Measurements from ENCODE around the gene TMEM120B.
"Not testable (repeated sequence)": the region's sequence is repeated elsewhere in the genome, so short reads cannot be mapped to it uniquely, and the experiment has no call there.

TMEM120B gene

DNA sequence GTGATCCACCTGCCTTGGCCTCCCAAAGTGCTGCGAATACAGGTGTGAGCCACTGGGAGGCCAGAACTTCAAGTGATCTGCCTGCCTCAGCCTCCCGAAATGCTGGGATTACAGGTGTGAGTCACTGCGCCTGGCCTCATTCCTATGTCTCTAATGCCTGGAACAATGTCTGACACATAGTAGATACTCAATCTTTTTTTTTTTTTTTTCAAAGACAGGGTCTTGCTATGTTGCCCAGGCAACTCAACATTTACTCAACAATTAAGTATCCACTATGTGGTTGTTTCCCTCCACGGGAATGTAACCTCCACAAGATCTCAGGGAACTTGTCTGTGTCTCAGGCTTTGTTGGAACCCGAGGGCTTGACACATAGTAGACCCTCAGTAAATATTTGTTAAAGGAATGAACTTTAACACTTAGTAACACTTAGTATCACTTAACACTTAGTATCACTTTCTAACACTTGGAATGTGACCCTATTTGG lies 3.0 kb upstream of the TMEM120B start:
- DNase-seq, result no peak

DNA sequence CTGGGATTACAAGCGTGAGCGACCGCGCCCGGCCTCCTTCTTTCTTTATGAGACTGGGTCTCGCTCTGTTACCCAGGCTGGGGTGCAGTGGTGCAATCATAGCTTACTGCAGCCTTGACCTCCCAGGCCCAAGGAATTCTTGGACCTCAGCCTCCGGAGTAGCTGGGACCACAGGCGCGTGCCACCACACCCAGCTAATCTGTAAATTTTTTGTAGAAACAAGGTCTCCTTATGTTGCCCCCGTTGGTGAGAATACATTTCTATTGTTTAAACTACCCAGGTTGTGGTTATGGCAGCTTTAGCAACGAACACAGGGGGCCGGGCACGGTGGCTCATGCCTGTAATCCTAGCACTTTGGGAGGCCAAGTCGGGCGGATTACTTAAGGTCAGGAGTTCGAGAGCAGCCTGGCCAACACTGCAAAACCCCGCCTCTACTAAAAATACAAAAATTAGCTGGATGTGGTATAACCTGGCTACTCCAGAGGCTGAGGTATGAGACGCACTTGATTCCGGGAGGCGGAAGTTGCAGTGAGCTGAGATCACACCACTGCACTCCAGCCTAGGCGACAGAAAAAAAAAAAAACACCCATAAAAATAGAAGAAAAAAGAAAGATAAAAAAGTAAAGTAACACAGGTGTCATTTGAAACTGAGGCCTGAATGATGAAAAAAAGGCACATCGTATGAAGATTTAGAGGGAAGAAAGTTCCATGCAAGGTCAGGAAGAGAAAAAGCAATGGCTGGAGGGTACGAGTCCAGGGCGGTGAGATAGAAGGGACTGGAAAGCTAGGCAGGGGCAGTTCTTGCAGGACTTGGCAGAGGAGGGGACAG lies 977 bp upstream of the TMEM120B start:
- no peak for DNase-seq

DNA sequence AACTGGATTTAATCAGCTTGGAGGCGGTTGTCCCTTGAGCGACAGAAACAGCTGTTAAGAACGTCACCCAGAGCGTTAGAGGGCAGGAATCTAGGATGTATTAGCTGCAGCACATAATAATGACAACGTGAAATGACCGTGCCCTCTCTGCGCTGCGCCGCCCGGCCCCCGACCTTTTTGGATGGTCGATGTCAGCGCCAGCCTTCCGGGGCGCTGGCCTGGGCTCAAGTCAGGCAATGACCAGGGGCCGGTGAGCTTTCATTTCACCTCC lies 427 bp upstream of the TMEM120B start:
- peak; percentile 51 for DNase-seq

DNA sequence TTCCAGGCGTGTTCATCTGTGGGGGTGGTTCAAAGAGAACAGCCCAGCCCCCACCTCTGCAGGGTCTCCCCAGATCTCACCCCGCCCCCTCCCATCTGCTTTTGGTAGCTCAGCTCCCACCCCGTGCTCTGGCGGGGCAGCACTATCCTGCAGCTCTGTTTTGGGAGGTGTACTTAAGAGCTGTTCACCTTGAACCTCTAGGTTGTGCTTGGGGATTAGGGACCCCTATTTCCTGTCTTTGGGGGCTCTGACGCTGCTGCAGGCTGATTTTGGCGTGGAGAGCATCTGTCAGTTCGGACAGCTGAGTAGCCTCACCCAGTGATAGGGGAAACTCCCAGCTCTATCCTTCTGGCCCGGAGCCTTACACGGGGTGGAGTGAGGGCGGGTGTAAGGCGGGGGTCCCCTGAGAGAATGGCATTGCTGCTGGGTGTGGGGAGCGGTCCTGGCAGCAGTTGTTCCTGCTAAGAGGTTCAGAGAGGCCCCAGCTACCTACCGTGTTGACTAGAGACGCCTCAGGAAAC lies 765 bp downstream of the TMEM120B start:
- peak; percentile 44 for DNase-seq

DNA sequence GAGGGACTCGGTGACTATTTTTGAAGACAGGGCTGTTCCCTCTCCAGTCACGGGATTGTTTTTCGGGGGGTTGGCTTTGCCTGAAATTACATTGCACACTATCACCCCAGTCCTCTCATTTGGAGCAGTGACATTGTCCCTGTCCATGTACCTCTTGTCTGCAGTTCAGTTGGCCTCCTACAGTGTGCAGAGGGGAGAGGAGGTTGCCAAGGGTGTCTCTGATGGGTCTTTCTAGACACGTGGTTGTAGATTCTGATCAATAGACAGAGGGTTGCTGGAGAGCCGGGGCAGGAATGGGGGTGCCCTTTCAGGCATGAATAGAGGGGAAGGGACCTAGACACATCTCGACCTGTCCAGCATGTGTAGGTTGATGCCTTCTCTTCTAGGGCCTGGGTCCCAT lies 1.2 kb downstream of the TMEM120B start:
- DNase-seq, result no peak

DNA sequence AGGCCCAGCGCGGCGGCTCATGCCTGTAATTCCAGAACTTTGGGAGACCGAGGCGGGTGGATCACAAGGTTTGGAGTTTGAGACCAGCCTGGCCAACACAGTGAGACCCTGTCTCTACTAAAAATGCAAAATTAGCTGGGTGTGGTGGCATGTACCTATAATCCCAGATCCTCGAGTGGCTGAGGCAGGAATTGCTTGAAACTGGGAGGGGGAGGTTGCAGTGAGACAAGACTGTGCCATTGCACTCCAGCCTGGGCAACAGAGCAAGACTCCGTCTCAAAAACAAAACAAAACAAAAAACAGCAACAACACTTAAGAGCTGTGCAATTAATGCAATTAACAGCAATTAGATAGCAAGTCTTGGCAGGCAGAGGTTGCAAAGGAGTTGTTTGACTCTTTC lies 2.5 kb downstream of the TMEM120B start:
- not testable (repeated sequence) for DNase-seq

DNA sequence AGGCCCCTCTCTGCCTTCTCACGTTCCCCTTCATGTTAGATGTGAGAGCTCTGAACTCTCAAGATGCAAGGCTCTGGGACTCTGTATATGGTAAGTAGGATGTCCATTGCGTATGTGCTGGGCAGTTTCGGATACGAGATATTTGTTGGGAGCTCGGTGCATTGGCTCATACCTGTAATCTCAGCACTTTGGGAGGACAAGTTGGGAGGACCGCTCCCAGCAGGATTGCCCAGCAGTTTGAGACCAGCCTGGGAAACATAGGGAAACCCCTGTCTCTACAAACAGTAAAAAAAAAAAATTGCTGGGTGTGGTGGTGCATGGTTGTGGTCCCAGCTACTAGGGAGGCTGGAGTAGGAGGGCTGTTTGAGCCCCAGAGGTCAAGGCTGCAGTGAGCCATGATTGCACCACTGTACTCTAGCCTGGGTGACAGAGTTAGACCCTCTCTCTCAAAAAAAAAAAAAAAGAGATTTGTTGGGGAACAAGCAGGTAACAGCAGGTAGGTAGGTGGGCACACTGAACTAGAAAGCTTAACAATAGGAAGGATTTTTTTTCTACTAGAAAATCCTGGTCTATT lies 3.4 kb downstream of the TMEM120B start:
- no peak for DNase-seq

DNA sequence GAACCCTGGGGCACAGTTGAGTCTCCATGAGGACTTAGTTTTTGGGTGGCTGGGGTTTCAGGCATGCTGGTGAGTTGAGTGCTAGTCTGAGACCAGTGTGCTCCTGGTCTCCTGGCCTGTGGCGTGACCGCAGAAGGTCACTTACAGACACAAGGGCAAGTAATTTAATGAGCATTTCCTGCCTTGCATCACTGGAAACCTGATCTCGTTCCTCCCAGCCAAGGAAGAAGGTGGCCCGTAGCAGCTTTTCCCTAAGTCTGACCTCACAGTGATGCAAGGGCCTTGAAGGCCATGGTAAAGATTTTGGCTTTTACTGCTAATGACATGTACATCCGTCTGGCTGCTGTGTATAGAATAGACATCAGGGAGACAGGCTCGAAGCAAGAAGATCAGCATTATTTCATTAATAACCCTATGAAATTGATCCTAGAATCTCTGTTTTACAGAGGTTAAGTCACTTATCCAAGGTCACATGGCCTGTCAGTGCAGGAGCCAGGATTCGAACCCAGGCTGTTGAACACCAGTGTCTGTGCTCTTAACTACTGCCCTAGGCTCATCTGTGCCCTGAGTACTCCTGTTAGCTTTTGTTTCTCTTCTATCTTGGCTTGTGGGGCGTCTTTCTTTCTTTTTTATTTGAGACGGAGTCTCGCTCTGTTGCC lies 4.6 kb downstream of the TMEM120B start:
- DNase-seq, result no peak

DNA sequence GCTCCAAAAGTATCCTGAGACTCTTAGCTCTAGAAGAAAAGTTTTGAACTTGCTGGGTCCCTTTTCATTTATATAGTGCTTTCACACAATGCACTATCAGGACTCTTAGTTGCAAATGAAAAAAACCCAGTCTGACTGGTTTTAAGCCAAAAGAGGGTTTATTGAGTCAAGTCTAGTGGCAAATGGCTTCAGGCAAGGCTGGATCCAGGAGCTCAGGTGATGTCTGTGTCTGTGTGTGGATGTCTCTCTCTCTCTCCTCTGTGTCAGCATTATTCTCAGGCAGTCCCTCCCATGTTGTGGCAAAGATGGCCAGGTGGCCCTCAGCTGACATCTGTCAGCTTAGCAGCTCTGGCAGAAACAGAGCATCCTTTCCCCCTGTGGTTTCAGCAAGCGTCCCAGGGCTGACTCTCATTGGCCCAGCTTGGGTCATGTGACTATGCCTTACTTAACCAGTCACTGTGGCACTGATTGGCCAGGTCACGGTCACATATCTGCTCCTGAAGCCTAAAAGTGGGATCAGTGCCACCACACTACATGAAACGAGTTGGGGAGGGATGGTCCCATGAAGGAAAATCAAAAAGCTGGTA lies 6.2 kb downstream of the TMEM120B start:
- DNase-seq, result peak; percentile 95

DNA sequence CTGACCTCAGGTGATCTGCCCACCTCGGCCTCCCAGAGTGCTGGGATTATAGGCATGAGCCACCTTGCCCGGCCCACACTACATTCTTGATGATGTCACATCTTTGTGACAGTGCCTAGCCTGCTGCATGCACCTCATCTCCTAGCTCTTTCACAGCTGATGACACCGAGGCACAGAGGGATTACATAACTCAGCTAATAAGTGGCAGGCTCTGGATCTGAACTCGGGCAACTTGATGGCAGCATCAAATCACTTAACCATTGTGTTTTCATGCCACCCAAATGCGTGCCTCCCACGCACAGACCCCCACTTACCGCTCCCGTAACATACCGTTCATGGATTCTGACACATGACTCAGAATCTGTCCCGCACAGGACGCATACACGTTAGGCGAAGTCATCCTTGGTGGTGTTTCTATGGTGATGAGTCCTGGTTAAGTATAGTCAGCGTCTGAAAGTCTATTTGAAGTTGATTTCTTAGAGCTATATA lies 7.4 kb downstream of the TMEM120B start:
- no peak for DNase-seq

DNA sequence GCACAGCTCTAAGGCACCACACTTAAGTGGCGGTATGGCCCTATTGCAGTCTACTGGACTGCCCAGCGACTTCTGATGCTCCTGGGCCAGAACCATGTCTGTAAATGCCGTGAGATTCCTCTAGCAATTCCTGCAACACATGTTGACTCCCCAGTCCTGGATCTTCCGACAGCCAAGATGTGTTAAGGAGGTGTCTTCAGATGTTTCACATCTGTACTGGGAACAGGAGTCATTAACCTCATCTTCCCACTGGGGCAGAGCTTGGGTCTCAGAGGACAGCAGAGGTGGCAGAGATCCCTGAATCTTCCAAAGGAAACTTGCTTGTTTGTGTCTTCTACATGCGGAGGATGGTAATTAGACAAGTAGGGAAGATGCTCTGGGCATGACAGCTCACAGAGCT lies 8.2 kb downstream of the TMEM120B start:
- DNase-seq, result no peak

DNA sequence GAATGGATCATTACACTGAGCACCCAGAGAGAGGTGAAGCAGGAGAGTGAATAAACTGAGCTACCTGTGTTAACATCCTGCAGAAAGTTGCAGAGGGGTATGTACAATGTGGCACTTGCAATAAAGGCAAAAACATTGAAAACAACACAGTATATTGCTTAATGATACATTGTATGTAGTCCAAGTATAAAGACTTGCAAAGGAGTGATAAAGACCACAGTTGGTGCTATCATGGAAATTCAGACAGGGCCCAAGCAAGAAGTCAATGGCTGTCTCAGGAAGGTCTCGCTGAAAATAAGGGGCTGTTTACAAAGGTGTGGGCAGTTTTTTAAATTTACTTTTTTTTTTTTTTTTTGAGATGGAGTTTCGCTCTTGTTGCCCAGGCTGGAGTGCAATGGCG lies 10.0 kb downstream of the TMEM120B start:
- DNase-seq, result no peak

DNA sequence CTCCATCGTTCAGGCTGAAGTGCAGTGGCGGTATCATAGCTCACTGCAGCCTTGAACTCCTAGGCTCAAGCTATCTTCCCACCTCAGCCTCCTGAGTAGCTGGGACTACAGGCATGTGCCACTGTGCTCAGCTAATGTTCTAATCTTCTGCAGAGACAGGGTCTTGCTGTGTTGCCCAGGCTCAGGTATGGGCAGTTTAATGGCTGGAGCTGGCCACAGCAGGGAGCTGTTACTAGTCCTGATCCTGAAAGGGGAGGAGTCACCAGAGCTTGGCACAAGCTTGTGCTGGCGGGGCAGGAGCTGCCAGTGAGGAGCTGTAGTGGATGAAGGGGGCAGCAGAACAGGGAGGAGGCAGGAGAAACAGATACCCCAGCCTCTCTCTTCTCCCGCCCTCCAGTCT lies 10.6 kb downstream of the TMEM120B start:
- DNase-seq, result no peak

DNA sequence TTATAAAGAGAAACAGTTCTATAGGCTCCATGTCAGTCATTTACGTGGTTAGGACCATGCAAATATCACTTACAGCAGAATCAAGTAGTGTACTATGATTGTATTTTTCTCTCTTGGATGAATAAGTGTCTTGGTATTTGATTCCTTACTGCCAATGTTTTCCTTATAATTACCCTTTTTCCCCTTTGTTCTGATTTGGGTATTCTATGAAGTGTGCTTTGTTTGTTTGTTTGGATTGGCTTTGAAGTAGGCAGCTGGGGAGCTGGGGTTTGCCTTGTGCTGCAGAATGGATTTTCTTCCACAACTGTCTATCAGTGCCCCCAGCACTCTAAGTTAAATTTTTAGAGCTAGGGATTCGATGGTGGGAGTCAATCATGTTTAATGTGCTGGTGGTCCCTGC lies 12.4 kb downstream of the TMEM120B start:
- DNase-seq, result no peak

DNA sequence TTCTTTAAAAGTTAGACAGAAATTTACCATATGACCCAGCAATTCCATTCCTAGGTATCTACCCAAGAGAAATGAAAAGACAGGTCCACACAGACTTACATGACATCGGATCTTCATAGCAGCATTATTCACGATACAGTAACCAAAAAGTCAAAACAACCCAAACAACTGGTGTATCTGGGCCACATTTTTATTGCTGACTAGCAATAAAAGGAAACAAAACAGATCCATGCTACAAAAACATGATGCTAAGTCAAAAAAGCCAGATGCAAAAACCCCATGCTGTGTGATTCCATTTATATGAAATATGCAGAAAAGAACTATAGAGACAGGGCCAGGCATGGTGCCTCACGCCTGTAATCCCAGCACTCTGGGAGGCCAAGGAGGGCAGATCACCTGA lies 12.9 kb downstream of the TMEM120B start:
- no peak for DNase-seq

DNA sequence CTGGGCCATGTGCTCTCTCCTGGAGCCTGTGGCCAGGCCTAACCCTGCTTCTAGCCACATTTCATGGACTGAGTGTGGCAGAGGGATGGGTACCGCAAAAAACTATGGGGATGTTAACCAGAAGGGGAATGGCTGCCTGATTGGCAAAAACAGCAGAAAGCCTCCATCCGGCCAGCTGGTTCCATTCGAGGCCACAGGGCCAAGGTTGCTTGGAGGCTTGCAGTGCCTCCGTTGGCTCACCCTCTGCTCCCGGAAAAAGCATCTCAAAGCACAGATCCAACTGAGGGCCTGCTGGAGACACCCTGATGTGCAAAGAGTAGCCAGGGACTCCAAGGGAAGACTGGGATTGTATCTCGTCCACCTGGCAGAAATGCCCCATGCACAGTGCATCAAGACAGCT lies 16.5 kb downstream of the TMEM120B start:
- DNase-seq, result no peak

DNA sequence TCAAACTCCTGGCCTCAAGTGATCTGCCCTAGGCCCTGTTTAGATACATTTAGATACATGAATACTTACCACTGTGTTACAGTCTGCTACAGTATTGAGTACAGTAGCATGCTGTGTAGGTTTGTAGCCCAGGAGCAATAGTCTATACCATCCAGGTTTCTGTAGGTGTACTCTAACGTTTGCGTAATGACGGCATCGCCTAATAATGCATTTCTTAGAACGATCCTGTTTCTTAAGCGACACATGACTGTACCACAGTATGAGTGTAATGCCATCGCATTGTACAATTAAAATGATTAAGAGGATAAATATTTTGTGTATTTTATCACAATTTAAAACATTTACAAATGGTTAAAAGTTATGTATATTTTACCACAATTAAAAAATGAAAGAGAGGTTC lies 18.9 kb downstream of the TMEM120B start:
- no peak for DNase-seq

DNA sequence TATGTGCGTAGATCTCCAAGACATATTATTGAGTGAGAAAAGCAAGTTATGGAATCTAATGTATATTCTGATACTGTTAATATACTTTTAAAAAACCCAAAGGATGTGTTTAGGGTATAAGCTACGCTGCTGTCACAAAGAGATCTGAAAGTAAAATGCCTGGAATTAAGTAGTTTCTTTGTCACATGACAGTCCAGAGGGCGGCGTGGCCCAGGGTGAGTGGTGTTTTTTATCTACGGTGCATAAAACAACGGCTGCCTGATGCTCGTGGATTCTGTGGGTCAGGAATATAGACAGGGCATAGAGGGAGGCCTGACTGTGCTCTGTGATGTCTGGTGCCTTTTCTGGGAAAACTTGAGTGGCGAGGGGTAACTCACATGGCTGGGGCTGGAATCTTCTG lies 21.3 kb downstream of the TMEM120B start:
- DNase-seq, result no peak

DNA sequence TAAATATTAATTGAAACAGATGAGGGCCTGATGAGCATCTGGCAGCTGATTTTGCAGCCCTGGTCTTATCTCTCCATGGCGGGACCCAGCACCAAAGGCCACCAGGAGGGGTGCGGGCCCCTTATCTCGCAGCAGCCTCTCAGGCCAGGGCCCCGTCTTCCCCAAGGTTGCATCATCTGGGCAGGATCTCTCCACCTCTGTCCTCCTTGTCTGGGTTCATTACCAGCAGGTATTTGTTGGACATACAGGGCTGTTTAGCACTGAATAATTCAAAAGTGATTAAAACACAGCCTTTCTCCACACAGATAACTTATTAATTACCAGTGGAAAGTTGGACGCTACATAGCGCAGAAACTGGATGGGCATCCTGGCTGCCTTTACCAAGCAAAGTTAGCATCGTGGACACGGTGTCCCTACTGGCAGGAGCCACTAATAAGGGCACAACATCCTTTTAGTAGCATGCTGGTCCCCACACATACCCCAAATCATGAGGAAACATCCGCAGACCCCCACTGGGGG lies 25.8 kb downstream of the TMEM120B start:
- no peak for DNase-seq

DNA sequence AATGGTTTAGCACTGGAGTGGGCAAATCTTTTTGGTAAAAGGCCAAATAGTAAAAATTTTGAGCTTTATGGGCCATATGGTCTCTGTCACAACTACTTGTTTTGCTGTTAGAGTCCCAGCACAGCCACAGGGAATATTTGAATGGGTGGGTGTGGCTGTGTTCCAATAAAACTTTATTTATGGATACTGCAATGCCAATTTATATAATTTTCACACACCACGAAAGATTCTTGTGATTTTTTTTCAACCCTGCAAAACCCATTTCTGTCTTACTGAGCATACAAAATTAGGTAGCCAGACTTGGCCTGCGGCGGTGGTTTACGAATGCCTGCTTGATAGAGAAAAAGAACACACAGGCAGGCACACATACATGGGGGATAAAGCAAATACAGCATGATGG lies 28.3 kb downstream of the TMEM120B start:
- DNase-seq, result peak; percentile 26

DNA sequence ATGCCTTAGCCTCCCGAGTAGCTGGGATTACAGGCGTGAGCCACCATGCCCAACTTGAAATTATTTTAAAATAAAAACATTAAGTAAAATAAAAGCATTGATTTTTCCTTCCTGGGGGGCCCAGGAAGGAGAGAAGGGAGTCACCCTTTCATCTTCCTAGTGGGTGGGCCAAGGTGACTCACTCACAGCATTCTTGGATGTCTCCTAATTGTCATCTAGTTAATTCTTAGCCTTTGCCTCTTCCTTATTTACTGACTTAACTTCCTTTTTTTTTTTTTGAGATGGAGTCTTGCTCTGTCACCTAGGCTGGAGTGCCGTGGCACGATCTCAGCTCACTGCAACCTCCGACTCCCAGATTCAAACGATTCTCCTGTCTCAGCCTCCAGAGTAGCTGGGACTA lies 29.2 kb downstream of the TMEM120B start:
- DNase-seq, result no peak

DNA sequence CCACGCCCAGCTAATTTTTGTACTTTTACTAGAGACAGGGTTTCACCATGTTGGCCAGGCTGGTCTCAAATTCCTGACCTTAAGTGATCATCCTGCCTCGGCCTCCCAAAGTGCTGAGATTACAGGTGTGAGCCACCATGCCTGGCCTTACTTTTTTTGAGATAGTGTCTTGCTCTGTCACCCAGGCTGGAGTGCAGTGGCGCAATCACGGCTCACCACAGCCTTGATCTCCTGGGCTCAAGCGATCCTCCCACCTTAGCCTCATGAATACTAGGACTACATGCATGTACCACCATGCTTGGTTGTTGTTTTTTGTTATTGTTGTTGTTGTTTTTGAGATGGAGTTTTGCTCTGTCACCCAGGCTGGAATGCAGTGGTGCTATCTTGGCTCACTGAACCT lies 33.0 kb downstream of the TMEM120B start:
- not testable (repeated sequence) for DNase-seq

DNA sequence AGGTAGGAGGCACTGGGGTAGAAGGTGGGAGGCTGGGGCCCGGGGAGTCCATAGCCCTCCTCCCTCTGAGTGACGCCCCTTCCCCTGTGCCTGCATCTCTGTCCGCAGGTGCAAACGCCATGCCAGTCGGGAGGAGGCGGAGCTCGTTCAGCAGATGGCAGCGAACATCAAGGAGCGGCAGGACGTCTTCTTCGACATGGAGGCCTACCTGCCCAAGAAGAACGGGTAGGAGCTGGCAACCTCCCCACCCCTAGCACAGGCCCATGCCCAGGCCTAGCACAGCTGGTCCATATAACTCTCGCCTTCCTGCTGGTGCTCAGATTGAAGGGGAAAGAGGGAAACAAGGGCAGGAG lies 35.6 kb downstream of the TMEM120B start:
- no peak for DNase-seq

Measured in NCI-H2171 treated with DMSO at 0.1 percent for 48 hours (cell line).